ENCODE results near the gene RMDN3.

RMDN3 gene

GRCh38 chr15:40766906-40767837 lies 12.1 kb upstream of the RMDN3 start:
- peak; percentile 72 for ATAC-seq
- TF ChIP-seq SNAI2 (CRISPR knock-in tag; IDR thresholded peaks at IDR 0.05) (no peak), POU6F1 (CRISPR knock-in tag; IDR thresholded peaks at IDR 0.05; ENCODE audit: borderline replicate concordance, low read depth) (no peak), GLIS3 (CRISPR knock-in tag; IDR thresholded peaks at IDR 0.05) (no peak), PPARA (CRISPR knock-in tag; IDR thresholded peaks at IDR 0.05; ENCODE audit: borderline replicate concordance) (no peak), TOX (CRISPR knock-in tag; IDR thresholded peaks at IDR 0.05; ENCODE audit: borderline replicate concordance) (no peak), ZFP3 (CRISPR knock-in tag; IDR thresholded peaks at IDR 0.05) (no peak), CSRNP3 (CRISPR knock-in tag; IDR thresholded peaks at IDR 0.05) (no peak), ZFP30 (CRISPR knock-in tag; IDR thresholded peaks at IDR 0.05) (no peak), ZC3H10 (CRISPR knock-in tag; IDR thresholded peaks at IDR 0.05) (no peak), OSR1 (CRISPR knock-in tag; IDR thresholded peaks at IDR 0.05) (no peak), ESRRG (CRISPR knock-in tag; IDR thresholded peaks at IDR 0.05) (no peak)
- TF ChIP-seq, protein P1, sequence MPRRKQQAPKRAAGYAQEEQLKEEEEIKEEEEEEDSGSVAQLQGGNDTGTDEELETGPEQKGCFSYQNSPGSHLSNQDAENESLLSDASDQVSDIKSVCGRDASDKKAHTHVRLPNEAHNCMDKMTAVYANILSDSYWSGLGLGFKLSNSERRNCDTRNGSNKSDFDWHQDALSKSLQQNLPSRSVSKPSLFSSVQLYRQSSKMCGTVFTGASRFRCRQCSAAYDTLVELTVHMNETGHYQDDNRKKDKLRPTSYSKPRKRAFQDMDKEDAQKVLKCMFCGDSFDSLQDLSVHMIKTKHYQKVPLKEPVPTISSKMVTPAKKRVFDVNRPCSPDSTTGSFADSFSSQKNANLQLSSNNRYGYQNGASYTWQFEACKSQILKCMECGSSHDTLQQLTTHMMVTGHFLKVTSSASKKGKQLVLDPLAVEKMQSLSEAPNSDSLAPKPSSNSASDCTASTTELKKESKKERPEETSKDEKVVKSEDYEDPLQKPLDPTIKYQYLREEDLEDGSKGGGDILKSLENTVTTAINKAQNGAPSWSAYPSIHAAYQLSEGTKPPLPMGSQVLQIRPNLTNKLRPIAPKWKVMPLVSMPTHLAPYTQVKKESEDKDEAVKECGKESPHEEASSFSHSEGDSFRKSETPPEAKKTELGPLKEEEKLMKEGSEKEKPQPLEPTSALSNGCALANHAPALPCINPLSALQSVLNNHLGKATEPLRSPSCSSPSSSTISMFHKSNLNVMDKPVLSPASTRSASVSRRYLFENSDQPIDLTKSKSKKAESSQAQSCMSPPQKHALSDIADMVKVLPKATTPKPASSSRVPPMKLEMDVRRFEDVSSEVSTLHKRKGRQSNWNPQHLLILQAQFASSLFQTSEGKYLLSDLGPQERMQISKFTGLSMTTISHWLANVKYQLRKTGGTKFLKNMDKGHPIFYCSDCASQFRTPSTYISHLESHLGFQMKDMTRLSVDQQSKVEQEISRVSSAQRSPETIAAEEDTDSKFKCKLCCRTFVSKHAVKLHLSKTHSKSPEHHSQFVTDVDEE (CRISPR knock-in tag; IDR thresholded peaks at IDR 0.05): no peak
- TF ChIP-seq, protein P2, sequence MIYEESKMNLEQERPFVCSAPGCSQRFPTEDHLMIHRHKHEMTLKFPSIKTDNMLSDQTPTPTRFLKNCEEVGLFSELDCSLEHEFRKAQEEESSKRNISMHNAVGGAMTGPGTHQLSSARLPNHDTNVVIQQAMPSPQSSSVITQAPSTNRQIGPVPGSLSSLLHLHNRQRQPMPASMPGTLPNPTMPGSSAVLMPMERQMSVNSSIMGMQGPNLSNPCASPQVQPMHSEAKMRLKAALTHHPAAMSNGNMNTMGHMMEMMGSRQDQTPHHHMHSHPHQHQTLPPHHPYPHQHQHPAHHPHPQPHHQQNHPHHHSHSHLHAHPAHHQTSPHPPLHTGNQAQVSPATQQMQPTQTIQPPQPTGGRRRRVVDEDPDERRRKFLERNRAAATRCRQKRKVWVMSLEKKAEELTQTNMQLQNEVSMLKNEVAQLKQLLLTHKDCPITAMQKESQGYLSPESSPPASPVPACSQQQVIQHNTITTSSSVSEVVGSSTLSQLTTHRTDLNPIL (CRISPR knock-in tag; IDR thresholded peaks at IDR 0.05; ENCODE audit: low read depth): no peak
- TF ChIP-seq, protein P3, sequence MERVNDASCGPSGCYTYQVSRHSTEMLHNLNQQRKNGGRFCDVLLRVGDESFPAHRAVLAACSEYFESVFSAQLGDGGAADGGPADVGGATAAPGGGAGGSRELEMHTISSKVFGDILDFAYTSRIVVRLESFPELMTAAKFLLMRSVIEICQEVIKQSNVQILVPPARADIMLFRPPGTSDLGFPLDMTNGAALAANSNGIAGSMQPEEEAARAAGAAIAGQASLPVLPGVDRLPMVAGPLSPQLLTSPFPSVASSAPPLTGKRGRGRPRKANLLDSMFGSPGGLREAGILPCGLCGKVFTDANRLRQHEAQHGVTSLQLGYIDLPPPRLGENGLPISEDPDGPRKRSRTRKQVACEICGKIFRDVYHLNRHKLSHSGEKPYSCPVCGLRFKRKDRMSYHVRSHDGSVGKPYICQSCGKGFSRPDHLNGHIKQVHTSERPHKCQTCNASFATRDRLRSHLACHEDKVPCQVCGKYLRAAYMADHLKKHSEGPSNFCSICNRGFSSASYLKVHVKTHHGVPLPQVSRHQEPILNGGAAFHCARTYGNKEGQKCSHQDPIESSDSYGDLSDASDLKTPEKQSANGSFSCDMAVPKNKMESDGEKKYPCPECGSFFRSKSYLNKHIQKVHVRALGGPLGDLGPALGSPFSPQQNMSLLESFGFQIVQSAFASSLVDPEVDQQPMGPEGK (CRISPR knock-in tag; IDR thresholded peaks at IDR 0.05; ENCODE audit: borderline replicate concordance): no peak

DNA sequence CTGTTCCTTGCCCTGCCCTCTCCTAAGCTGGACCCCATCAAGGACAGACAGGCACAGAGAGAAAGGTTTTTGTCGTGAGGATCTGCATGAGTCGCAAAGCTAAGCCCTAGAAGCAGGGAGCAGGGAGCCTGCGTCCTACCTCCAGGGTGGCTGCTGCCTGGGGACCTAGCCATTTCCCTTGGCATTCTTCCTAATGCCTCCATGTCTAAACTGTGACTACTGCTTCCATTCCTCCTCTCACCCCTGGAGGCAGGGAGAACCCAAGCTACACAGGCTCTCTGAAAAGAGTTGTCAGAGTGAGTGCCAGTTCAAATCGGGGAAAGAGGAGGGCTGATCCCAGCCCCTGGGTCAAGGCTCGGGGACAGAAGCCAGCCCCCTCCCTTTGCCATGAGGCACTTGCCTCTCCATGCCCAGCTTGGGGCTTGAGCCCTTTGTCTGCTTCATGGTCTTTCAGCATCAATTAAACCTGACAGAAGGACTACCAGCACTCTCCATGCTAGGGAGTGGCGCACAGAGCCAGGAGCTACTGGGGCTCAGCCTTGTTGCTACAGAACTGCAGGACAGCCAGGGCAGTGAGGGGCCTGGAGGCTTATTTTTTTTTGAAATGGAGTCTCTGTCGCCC lies 11.3 kb upstream of the RMDN3 start:
- peak; percentile 9 for ATAC-seq
- TF ChIP-seq CSRNP3 (CRISPR knock-in tag; IDR thresholded peaks at IDR 0.05) (no peak), POU6F1 (CRISPR knock-in tag; IDR thresholded peaks at IDR 0.05; ENCODE audit: borderline replicate concordance, low read depth) (no peak), GLIS3 (CRISPR knock-in tag; IDR thresholded peaks at IDR 0.05) (no peak)
